Lung (tissue), 12 donors: ENCODE data around the gene F11R. TPM values are rescaled to one million over a fixed set of nuclear protein-coding genes. Genes with fewer than 3 reads are reported as not detected.
"Not testable (repeated sequence)": the region's sequence is repeated elsewhere in the genome, so short reads cannot be mapped to it uniquely, and the experiment has no call there.

Experiments
- ATAC-seq: fragments of 200-7000 bp; cut with Tn5 transposase; one replicate; pipeline ENCODE4 v1.9.1; 2020; ENCODE audit warnings: moderate number of reproducible peaks; ENCODE audit not compliant: insufficient read depth, low FRiP score
- DNase-seq, 3 donors: peaks; one replicate each; pipeline ENCODE4 v3.0.0-alpha.2; 2013 to 2017
- H3K27ac ChIP-seq, 2 donors: one replicate each; pipeline ENCODE4 v1.5.1; 2013; ENCODE audit warnings: mild to moderate bottlenecking in 2 of 2, moderate library complexity in 2 of 2, control low read depth in 1 of 2, inconsistent platforms in 1 of 2, low read depth in 1 of 2, low read length in 1 of 2
- H3K27me3 ChIP-seq, 3 donors: one replicate each; pipeline ENCODE4 v1.5.1; 2013; ENCODE audit warnings: low read length in 2 of 3; ENCODE audit not compliant: control insufficient read depth in 3 of 3, insufficient read depth in 3 of 3
- H3K36me3 ChIP-seq, 4 donors: one replicate each; pipeline ENCODE4 v1.5.1; 2013; ENCODE audit warnings: low read length in 4 of 4, mild to moderate bottlenecking in 1 of 4, moderate library complexity in 1 of 4; ENCODE audit not compliant: control insufficient read depth in 4 of 4, insufficient read depth in 4 of 4
- H3K4me1 ChIP-seq, 5 donors: one replicate each; pipeline ENCODE4 v1.5.1; 2013; ENCODE audit warnings: low read length in 5 of 5, mild to moderate bottlenecking in 2 of 5, moderate library complexity in 1 of 5; ENCODE audit not compliant: control insufficient read depth in 5 of 5, insufficient read depth in 5 of 5
- H3K4me3 ChIP-seq: one replicate; pipeline ENCODE4 v1.5.1; 2013; ENCODE audit warnings: mild to moderate bottlenecking, control low read depth, moderate library complexity
- H3K9ac ChIP-seq, 2 donors: one replicate each; pipeline ENCODE4 v1.5.1; 2013; ENCODE audit warnings: low read length in 2 of 2, control low read depth in 1 of 2; ENCODE audit not compliant: insufficient read depth in 1 of 2
- H3K9me3 ChIP-seq, 4 donors: one replicate each; pipeline ENCODE4 v1.5.1; 2013; ENCODE audit warnings: low read length in 3 of 4, mild to moderate bottlenecking in 1 of 4, moderate library complexity in 1 of 4; ENCODE audit not compliant: control insufficient read depth in 4 of 4, insufficient read depth in 3 of 4
- WGBS, 2 donors: extraction: QIAGEN DNeasy Blood & Tissue Kit; methylation state at CpG; one replicate each; pipeline ENCODE4 v1.1.7; 2013; 5-methylcytosine and 5-hydroxymethylcytosine counted together
- polyA plus RNA-seq, 2 donors: library from polyadenylated mRNA; stranded (reverse); fragments of 200-250 nt; gene quantifications; one replicate each; pipeline ENCODE4 v1.2.1, GENCODE V29; 2013
- total RNA-seq, 2 donors: library from RNA; depleted of rRNA in 1 of 2; stranded (reverse); fragments of >200 nt in 1 of 2; gene quantifications; one replicate each; pipeline ENCODE4 v1.2.1, GENCODE V29; 2014 to 2021
- TF ChIP-seq, protein P1 (sequence below): IDR thresholded peaks from 2 replicates; pipeline ENCODE4 v1.5.1; 2012; ENCODE audit warnings: mild to moderate bottlenecking; ENCODE audit errors: control extremely low read depth, extremely low read depth
- donor health status: control.
- donor health status: control.
- donor health status: Bipolar disorder and iron deficiency.
- donor health status: healthy.
- donor health status: DM: yes; HTN: yes; CAD: no.

Gene F11R
- total and polyA plus RNA-seq, 4 donors = 91.7 to 201 (median 140) TPM

DNA sequence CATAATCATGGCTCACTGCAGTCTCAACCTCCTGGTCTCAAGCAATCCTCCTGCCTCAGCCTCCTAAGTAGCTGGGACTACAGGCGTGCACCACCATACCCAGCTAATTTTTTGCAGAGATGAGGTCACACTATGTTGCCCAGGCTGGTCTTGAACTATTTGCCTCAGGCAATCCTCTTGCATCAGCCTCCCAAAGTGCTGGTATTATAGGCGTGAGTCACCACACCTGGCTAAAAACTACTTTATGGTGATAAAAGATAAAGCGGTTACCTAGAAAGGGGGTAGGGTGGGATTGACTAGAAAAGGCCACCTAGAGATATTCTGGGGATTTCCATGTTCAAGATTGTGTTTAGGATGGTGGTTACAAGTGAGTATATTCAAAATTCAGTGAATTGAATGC is 12.8 kb upstream of the F11R start:
- peaks cover 0 to 10% (median 0%) of the 10 kb centered on the region in 5 donors for H3K4me1 ChIP-seq
- 97% methylated on average over 3 of the region's 3 CpGs for WGBS, 2 donors
- no peak overlapping the region for H3K4me3 ChIP-seq
- DNase-seq = no peak
- peaks cover 0 to 3% (median under 1%) of the 10 kb centered on the region in 4 donors for H3K36me3 ChIP-seq
- no peak overlapping the region for H3K9ac ChIP-seq
- TF ChIP-seq, protein P1, sequence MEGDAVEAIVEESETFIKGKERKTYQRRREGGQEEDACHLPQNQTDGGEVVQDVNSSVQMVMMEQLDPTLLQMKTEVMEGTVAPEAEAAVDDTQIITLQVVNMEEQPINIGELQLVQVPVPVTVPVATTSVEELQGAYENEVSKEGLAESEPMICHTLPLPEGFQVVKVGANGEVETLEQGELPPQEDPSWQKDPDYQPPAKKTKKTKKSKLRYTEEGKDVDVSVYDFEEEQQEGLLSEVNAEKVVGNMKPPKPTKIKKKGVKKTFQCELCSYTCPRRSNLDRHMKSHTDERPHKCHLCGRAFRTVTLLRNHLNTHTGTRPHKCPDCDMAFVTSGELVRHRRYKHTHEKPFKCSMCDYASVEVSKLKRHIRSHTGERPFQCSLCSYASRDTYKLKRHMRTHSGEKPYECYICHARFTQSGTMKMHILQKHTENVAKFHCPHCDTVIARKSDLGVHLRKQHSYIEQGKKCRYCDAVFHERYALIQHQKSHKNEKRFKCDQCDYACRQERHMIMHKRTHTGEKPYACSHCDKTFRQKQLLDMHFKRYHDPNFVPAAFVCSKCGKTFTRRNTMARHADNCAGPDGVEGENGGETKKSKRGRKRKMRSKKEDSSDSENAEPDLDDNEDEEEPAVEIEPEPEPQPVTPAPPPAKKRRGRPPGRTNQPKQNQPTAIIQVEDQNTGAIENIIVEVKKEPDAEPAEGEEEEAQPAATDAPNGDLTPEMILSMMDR = no peak
- ATAC-seq = no peak
- no peaks in the 10 kb centered on the region for H3K27me3 ChIP-seq
- H3K27ac ChIP-seq = no peak overlapping the region
- peaks cover 0 to 3% (median 0%) of the 10 kb centered on the region in 4 donors for H3K9me3 ChIP-seq

- Histone ChIP-seq H3K9ac (no peak overlapping the region), H3K4me3 (no peak overlapping the region), H3K36me3 (no peaks in the 10 kb centered on the region), H3K9me3 (no peaks in the 10 kb centered on the region), H3K27me3 (no peaks in the 10 kb centered on the region), H3K4me1 (peaks cover 0 to 3% (median 0%) of the 10 kb centered on the region in 5 donors), H3K27ac (no peak overlapping the region)
- ATAC-seq = no peak
- WGBS, 2 donors = 54 to 57% methylated on average over 1 of the region's 1 CpG
- DNase-seq = no peak
- TF ChIP-seq, protein P1 = no peak
These were observed 11.5 kb upstream of the F11R start for GRCh38 chr1:161032409-161032808.

DNA sequence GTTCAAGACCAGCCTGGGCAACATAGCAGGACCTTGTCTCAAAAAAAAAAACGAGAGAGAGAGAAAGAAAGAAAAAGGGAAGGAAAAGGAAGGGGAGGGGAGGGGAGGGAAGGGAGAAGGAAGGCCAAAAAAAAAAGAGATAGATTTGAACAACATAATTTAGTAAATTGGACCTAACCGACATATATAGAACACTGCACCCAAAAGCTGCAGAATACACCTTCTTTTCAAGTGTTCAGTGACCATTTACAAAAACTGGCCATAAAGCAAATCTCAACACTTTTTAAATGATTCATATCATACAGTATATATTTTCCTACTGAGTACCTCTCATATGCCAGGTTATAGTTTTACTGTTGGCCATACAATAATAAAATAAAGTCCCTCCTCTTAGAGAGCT is 10.9 kb upstream of the F11R start:
- no peak for ATAC-seq
- H3K9ac ChIP-seq = no peak overlapping the region
- no peak for DNase-seq
- 42 to 63% methylated on average over 2 of the region's 2 CpGs for WGBS, 2 donors
- no peak overlapping the region for H3K4me3 ChIP-seq
- TF ChIP-seq, protein P1 = no peak
- no peaks in the 10 kb centered on the region for H3K36me3 ChIP-seq
- H3K27me3 ChIP-seq = no peaks in the 10 kb centered on the region
- H3K9me3 ChIP-seq = no peaks in the 10 kb centered on the region
- peaks cover 0 to 3% (median 0%) of the 10 kb centered on the region in 5 donors for H3K4me1 ChIP-seq
- H3K27ac ChIP-seq = no peak overlapping the region

GRCh38 chr1:161029466-161029865 is 8.5 kb upstream of the F11R start:
- not testable (repeated sequence) for H3K9me3 ChIP-seq, DNase-seq, H3K36me3 ChIP-seq, H3K4me3 ChIP-seq, H3K27ac ChIP-seq, ATAC-seq, H3K4me1 ChIP-seq, H3K27me3 ChIP-seq, H3K9ac ChIP-seq
- WGBS, 2 donors = 97 to 98% methylated on average over 19 to 32 of the region's 32 CpGs

- H3K4me3 ChIP-seq, H3K9ac ChIP-seq, H3K9me3 ChIP-seq, DNase-seq, ATAC-seq, H3K36me3 ChIP-seq, H3K4me1 ChIP-seq, H3K27me3 ChIP-seq, H3K27ac ChIP-seq: not testable (repeated sequence)
- 53 to 80% methylated on average over 1 of the region's 1 CpG for WGBS, 2 donors
These were observed 6.0 kb upstream of the F11R start for GRCh38 chr1:161026954-161027353.

GRCh38 chr1:161022432-161022831 is 1.5 kb upstream of the F11R start:
- ATAC-seq, H3K4me3 ChIP-seq, DNase-seq, H3K27ac ChIP-seq, H3K9me3 ChIP-seq, H3K36me3 ChIP-seq, H3K9ac ChIP-seq: not testable (repeated sequence)
- Histone ChIP-seq H3K4me1 (peaks cover 0 to 13% (median 8%) of the 10 kb centered on the region in 5 donors), H3K27me3 (peaks cover 0 to 22% (median 21%) of the 10 kb centered on the region in 3 donors)
- WGBS, 2 donors = 91 to 95% methylated on average over 12 of the region's 12 CpGs
